ELF-1 (cell line): ENCODE results near the gene PLIN3.
A peak's percentile ranks its signal among the peaks of the same experiment; 100 is the strongest.
"Not testable (repeated sequence)": the region's sequence is repeated elsewhere in the genome, so short reads cannot be mapped to it uniquely, and the experiment has no call there.

Experiments
- DNase-seq: peaks from one replicate; pipeline ENCODE4 v3.0.0-alpha.2; 2016; ENCODE audit warnings: low read depth, low spot score

PLIN3 gene, protein sequence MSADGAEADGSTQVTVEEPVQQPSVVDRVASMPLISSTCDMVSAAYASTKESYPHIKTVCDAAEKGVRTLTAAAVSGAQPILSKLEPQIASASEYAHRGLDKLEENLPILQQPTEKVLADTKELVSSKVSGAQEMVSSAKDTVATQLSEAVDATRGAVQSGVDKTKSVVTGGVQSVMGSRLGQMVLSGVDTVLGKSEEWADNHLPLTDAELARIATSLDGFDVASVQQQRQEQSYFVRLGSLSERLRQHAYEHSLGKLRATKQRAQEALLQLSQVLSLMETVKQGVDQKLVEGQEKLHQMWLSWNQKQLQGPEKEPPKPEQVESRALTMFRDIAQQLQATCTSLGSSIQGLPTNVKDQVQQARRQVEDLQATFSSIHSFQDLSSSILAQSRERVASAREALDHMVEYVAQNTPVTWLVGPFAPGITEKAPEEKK

GRCh38 chr19:4867534-4868285, at the start of gene PLIN3:
PLIN3 (minus strand) TSS chr19:4867667; CDS start chr19:4861394, 6,273 bp downstream.
- DNase-seq: peak; percentile 95

DNA sequence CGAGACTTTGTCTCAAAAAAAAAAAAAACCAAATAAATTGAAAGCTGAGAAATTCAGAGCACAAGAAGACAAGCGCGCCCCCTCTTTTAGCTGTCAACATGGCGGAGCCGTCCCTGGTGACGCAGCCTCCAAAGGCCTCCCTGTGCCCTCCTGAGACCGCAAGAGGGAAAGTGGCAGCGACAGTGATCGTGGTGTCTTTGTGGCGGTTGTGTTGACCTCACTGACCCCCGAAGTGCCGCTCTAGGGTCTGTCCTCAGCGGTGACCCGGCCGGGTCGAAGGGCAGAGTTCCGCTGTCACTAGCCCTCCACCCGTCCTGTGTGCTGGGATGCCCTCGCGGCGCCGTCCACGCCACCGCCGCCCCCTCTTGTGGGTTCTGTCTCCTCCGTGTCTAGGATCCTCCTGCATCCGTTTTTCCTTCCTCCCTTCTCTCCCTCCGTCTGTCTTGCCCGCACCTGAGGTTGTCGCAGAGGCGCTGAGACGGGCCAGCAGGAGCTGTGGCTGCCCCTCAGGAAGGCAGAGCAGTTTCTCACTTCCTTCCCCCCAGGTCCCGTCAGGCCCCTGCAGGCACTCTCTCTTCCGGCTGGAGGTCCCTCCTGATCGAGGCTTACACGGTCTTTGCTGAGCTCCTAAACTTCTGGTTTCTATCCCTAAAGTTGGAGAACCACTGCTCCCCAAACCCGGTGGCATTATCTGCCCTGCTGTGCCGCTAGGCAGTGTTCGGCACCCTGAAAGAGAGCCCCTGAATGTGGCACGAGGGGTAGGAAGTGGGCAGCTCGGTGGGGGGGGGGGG, 49.0 kb upstream of the PLIN3 start:
- no peak for DNase-seq

- DNase-seq: peak; percentile 66
Observed at GRCh38 chr19:4914736-4915501, 47.5 kb upstream of the PLIN3 start.

DNA sequence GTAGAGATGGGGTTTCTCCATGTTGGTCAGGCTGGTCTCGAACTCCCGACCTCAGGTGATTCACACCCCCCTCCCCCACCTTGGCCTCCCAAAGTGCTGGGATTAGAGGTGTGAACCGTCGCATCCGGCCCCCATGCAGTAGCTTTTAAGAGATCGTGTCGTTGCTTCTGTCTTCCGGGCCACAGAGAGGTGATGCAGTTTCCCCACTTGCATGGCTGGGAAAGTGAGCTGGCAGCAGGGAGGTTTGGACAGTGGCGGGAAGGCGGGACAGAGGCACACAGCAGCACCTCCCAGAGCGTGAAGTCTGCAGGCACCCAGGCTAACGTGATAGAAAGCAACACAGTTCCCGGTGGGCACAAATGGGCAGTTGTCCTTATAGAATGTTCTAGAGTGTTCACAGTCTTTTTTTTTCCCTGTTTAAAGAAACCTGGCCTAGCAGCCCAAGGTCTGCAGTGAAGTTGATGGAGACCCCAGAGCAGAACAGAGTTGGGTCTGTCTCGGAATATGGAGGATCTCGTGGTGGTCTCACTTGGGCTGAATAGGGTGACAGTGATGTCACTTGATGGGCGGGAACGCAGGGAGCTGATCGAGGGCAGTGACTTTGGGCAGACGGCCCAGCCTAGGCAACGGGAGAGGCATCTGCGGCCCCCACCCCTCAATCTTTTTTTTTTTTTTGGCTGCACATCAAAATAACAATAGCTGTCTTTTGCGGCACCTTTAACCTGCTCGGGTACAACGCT, 46.7 kb upstream of the PLIN3 start:
- DNase-seq: peak; percentile 37

DNA sequence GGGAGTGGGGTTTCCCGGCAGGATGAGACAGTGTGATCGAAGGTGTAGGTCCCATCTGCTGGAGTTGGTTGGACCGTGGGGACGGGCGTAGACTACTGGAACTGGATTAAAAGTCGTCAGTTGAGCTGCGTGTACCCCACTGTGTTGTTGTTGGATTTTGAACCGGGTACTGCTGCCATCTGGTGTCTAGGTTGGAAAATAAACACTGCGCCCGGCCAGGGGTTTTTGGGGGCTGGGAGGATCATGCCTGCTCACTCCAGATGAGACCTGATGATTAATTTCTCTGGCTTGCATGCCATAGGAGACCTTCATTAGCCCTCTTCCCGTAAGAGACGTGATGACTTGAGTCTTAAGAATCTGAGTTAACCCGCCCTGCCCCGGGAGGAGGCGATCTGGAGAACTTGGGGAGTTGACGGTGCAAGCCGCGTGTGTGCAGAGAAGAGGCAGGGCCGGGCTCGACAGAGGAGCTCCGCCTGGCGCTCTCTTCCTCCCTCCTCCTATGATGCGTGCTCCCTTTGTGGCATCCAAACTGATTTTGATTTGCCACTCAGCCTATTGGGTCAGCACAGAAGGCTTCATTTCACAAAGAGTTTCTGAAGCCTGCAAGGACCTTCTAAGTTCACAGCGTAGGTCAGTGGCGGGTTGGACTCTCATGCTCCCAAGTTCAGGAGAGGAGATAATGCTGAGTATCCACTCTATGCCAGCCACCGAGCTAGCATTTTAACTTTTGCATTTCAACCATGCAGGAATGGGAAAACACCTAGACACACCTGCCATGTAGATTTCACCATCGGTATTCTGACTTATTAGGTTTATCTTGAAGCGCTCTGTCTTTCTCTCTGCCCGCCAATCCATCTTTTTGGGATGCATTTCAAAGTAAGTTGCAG, 44.6 kb upstream of the PLIN3 start:
- peak; percentile 91 for DNase-seq

DNA sequence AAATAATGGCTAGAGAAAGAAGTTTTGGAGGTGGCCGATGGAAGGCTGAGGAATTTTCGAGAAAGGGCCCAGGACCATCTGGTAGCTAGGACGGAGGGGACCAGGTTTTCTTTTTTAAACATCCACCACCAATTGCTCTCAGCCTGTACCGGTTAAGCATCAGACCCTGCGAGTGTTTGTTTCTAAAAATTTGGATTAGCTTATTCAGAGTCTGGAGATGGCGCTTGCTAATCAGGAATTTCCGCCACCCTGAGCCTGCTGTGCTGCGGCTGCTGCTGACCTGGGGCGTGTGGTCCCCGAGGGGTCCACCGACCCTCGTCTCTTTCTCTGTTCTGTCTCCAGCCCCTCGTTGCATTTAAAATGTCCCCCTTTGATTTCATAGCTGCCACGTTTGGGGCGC, 43.8 kb upstream of the PLIN3 start:
- DNase-seq: peak; percentile 30

DNA sequence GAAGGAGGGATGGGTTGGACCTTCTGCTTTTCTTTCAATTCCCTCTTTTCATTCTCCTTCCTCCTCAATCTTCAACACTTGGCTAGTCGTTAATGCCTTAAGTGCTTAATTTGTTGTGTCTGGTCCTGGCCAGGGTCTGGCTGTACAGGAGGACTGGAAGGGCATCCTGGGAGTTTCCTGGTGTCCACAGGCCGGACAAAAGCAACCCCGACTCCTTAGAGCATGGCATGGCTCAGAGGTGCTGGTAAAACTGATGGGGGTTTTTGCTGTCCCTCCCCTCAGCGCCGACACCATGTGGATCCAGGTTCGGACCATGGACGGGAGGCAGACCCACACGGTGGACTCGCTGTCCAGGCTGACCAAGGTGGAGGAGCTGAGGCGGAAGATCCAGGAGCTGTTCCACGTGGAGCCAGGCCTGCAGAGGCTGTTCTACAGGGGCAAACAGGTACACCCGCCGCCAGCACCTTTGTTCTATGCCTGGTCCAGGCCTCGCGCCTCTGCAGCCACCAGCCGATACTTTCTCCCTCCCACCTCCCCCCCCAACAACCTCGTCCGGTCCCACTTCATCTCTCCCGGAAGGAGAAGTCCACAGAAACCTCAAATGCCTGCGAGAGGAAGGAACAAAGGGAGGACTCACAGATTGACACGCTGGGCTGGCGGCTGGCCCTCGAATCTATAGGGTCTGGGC, 43.3 kb upstream of the PLIN3 start:
- DNase-seq: peak; percentile 49

DNA sequence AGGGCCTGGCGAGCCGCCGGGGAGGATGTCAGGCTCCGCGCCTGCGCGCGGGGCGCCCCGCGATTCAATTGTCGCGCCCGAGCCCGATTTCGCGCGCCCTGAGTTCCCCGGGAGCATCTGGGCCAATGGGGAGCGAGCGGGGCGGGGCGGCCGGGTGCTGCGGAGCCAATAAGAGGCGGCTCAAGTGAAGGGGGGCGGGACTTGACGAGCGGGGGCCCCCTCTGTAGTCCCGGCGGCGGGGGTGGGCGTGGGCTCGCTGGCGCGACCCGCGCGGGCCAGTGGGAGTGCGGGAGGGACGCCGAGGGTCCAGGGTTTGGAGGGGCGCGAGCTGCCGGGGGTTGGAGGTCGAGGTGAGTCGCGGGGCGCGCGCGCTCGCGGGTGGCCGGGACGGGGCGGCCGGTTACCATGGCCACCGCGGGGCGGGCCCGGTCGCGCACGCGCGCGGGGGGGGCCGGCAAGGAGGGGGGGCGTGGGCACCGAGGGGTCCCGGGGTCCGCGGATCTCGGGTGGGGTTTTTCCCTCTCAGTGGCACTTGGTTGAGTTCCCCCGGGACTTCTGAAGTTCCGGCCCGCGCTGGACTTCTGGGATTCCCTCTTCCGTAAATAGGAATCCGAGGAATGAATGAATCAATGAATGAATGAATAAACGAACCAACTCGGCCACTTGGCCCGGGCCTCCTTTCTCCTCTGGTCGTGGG, 42.6 kb upstream of the PLIN3 start:
- peak; percentile 90 for DNase-seq

DNA sequence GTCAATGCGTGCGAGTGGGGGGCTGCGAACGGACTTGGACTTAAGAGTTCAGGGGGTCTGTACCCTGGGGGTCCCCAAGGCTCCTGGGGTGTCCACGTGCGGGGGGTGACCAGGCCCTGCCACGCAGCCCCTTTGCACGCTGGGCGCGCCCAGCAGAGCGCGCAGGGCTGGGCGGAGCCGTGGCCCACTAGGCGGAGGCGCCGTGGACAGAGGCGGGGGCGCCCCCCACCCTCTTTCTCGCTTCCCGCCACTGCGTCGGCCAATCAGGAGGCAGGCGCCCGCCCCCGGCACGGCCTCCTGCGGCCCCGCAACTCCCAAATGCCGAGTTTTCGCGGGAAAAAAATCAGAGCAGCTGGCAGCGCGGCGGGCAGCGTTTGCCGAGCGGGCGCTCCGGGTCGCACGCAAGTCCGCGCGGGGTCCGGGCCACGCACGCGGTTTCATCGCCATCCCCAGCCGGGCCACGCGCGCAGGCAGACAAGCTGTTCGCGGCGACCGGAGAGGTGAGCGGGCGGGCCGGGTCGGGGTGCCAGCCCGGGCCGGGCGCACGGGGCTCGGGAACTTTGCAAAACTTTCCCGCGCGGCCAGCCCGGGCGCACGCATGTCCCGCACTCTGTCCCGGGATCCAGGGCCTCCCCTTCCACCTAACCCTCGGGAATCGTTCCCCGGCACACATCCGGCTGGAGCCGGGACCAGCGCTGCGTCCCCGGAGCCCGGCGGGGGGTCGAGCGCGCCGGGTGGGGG, 41.9 kb upstream of the PLIN3 start, which contains the start of gene UHRF1:
UHRF1 (plus strand) TSS at position 346 of the 741 bp plus-strand sequence. CDS start 1,385 bp downstream, outside the sequence.
- peak; percentile 66 for DNase-seq

DNA sequence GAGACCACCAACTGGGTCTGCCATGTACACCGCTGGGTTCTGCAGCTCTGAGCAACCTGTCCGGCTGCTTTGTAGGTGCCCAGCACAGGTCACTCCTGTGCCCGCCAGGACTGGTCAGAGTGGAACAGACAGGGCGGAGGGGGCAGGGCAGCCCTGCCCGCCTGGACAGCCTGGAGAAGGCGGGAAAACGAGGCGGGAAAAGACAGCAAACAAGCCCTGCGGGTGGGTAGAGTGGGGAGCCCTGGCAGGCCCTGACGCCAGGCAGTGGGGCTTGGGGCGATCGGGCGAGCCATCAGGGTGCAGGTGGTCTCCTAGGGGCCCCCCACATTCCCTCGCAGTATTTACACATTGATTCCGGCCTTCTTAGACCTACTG, 41.3 kb upstream of the PLIN3 start:
- peak; percentile 44 for DNase-seq

DNA sequence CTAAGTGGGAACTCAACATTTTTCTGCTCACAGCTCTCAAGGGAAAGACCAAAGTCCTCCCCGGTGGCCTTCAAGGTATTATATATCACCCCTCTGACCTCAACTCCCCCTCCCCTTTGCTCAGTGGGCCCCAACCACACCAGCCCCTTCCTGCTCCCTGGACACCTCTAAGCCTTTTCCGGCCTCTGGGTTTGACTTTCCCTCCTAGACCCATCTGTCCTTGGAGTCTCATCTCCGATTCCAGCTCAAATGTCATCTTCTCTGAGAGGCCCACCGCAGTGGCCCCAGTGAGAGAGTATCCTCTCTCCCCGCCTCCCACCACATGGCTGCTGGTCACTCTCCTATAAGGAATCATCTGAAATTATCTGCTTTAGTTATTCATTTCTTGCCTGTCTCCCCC, 40.9 kb upstream of the PLIN3 start:
- peak; percentile 27 for DNase-seq

DNA sequence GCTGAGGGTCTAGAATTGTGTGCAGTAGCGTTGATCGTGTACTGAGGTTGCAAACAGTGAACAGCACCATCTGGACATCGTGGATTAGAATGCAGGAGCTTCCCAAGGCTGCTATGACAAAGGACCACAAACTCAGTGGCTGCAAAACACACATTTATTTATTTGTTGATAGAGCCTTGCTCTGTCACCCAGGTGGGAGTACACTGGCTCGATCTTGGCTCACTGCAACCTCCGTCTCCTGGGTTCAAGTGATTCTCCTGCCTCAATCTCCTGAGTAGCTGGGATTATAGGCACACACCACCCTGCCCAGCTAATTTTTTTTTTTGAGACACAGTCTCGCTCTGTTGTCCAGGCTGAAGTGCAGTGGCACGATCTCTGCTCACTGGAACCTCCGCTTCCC, 39.5 kb upstream of the PLIN3 start:
- no peak for DNase-seq

DNA sequence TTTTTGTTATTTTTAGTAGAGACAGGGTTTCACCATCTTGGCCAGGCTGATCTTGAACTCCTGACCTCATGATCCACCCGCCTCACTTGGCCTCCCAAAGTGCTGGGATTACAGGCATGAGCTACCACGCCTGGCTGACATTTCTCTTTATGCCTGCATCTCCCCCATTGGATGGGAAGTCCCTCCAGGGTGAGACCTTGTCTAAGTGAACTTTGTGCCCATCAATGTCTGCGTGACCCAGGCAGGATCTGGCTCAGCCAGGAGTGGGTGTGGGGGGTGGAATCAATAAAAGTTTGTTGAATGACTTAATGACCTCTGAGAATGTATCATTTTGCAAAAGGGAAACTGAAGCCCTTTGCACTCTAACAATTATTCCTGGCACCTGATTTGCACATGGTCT, 37.0 kb upstream of the PLIN3 start:
- DNase-seq: no peak

DNA sequence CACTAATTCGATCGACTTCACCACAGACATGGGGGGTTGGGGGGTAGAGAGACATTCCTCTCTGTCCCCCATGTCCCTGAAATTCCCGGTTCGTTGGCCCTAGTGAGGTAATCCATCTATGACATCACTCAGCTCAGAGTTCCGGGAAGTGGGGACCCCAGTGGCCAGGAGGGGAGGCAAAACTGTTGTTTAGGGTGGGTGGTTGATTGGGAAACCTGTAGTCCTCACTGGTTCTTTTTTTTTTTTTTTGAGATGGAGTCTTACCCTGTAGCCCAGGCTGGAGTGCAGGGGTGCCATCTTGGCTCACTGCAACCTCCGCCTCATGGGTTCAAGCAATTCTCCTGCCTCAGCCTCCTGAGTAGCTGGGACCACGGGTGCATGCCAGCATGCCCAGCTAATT, 35.3 kb upstream of the PLIN3 start, which contains the start of gene ARRDC5:
ARRDC5 (minus strand) TSS at position 101 of the 400 bp plus-strand sequence; CDS start at position 30, 71 bp downstream.
- no peak for DNase-seq

DNA sequence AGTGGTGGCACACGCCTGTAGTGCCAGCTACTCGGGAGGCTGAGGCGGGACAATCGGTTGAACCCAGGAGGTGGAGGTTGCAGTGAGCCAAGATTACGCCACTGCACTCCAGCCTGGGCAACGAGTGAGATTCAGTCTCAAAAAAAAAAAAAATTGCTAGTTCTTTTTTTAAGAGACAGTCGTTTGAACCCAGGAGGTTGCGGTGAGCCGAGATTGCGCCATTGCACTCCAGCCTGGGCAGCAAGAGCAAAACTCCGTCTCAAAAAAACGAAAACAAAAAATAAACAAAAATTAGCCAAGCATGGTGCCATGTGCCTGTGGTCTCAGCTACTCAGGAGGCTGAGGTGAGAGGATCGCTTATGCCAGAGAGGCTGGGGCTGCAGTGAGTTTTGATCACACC, 33.4 kb upstream of the PLIN3 start:
- DNase-seq: not testable (repeated sequence)

- peak; percentile 51 for DNase-seq
Observed at GRCh38 chr19:4897146-4897545, 29.7 kb upstream of the PLIN3 start.

GRCh38 chr19:4896372-4896771, 28.9 kb upstream of the PLIN3 start:
- no peak for DNase-seq
